Measurements from ENCODE around the gene DUX4.
"Not testable (repeated sequence)": the region's sequence is repeated elsewhere in the genome, so short reads cannot be mapped to it uniquely, and the experiment has no call there.

DUX4 gene

GRCh38 chr4:190173428-190173827 is at the start of gene DUX4:
DUX4 (plus strand) TSS chr4:190173774; CDS start chr4:190173774, 0 bp downstream.
- DNase-seq (ENCODE audit: low read depth), result not testable (repeated sequence)

- DNase-seq (ENCODE audit: low read depth), result not testable (repeated sequence)
These were observed 1.9 kb downstream of the DUX4 start for GRCh38 chr4:190175436-190175835.

DNA sequence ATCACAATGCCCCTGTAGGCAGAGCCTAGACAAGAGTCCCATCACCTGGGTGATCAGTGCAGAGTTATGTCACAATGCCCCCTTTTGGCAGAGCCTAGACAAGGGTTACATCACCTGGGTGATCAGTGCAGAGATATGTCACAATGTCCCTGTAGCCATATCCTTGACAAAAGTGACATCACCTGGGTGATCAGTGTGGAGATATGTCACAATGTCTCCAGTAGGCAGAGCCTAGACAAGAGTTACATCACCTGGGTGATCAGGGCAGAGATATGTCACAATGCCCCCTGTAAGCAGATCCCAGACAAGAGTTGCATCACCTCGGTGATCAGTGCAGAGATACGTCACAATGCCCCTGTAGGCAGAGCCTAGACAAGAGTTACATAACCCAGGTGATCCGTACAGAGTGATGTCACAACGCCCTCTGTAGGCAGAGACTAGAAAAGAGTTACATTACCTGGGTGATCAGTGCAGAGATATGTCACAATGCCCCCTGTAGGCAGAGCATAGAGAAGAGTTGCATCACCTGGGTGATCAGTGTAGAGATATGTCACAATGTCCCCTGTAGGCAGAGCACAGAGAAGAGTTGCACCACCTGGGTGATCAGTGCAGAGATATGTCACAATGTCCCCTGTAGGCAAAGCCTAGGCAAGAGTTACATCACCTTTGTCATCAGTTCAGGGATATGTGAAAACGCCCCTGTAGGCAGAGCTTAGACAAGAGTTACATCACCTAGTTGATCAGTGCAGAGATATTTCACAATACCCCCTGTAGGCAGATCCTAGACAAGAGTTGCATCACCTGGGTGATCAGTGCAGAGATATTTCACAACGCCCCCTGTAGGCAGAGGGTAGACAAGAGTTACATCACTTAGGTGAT is 4.4 kb downstream of the DUX4 start:
- DNase-seq (ENCODE audit: low read depth), result not testable (repeated sequence)

- DNase-seq (ENCODE audit: low read depth), result not testable (repeated sequence)
These were observed 5.0 kb downstream of the DUX4 start for GRCh38 chr4:190178606-190178990.

GRCh38 chr4:190179030-190179739 is 5.6 kb downstream of the DUX4 start:
- not testable (repeated sequence) for DNase-seq (ENCODE audit: low read depth)

GRCh38 chr4:190179740-190180094 is 6.1 kb downstream of the DUX4 start:
- DNase-seq (ENCODE audit: low read depth), result not testable (repeated sequence)

- not testable (repeated sequence) for DNase-seq (ENCODE audit: low read depth)
These were observed 7.4 kb downstream of the DUX4 start for GRCh38 chr4:190180947-190181346.

GRCh38 chr4:190181481-190182100 is 8.0 kb downstream of the DUX4 start:
- DNase-seq (ENCODE audit: low read depth), result not testable (repeated sequence)

- DNase-seq (ENCODE audit: low read depth), result not testable (repeated sequence)
These were observed 29.9 kb downstream of the DUX4 start for GRCh38 chr4:190203510-190203909.

Measured in iris pigment epithelial cell (primary cell).